DND-41 (cell line): Measurements from ENCODE around the gene PLA2R1.
A peak's percentile ranks its signal among the peaks of the same experiment; 100 is the strongest.

Source experiments
- ATAC-seq: fragments of 200-7000 bp; cut with Tn5 transposase; 3 replicates; pipeline ENCODE4 v1.9.1; 2021; ENCODE audit warnings: low read depth; ENCODE audit not compliant: insufficient read depth
- DNase-seq: peaks from one replicate; pipeline ENCODE4 v3.0.0-alpha.2; 2020
- H2AFZ ChIP-seq: 2 replicates; pipeline ENCODE4 v1.6.0; 2012; ENCODE audit warnings: low read depth, low read length
- H3K27ac ChIP-seq: 2 replicates; pipeline ENCODE4 v1.5.1; 2012; ENCODE audit warnings: low read length, inconsistent platforms
- H3K27me3 ChIP-seq: fragments of 200-600 bp; sonication (generic); 2 replicates; pipeline ENCODE4 v1.6.0; 2012; ENCODE audit warnings: low read length, mild to moderate bottlenecking, inconsistent platforms; ENCODE audit not compliant: insufficient read depth, poor library complexity
- H3K36me3 ChIP-seq: 2 replicates; pipeline ENCODE4 v1.5.1; 2012; ENCODE audit warnings: low read length, inconsistent platforms; ENCODE audit not compliant: insufficient read depth
- H3K4me1 ChIP-seq: 2 replicates; pipeline ENCODE4 v1.5.1; 2012; ENCODE audit warnings: mild to moderate bottlenecking, low read length; ENCODE audit not compliant: insufficient read depth
- H3K4me2 ChIP-seq: 2 replicates; pipeline ENCODE4 v1.6.0; 2012; ENCODE audit warnings: mild to moderate bottlenecking, moderate library complexity, low read length, inconsistent platforms; ENCODE audit not compliant: insufficient read depth
- H3K4me3 ChIP-seq, 2 experiments: fragments of 200-600 bp in 1 of 2; shearing (Covaris generic) in 1 of 2; 2 replicates each; pipeline ENCODE4 v1.5.1; 2012 to 2016; ENCODE audit warnings: inconsistent platforms in 2 of 2, low read length in 2 of 2, mild to moderate bottlenecking in 2 of 2, low read depth in 1 of 2, moderate library complexity in 1 of 2
- H3K79me2 ChIP-seq: 2 replicates; pipeline ENCODE4 v1.6.0; 2012; ENCODE audit warnings: low read length, inconsistent platforms; ENCODE audit not compliant: insufficient read depth
- H3K9ac ChIP-seq: 2 replicates; pipeline ENCODE4 v1.6.0; 2012; ENCODE audit warnings: low read depth, mild to moderate bottlenecking, inconsistent platforms, low read length, moderate library complexity
- H3K9me3 ChIP-seq: 2 replicates; pipeline ENCODE4 v1.5.1; 2012; ENCODE audit warnings: low read length, moderate library complexity, mild to moderate bottlenecking, inconsistent platforms; ENCODE audit not compliant: insufficient read depth, severe bottlenecking
- H4K20me1 ChIP-seq: 2 replicates; pipeline ENCODE4 v1.6.0; 2012; ENCODE audit warnings: low read length; ENCODE audit not compliant: insufficient read depth
- CTCF ChIP-seq: IDR thresholded peaks from 2 replicates; pipeline ENCODE4 v1.5.1; 2012; ENCODE audit warnings: borderline replicate concordance, low read length, moderate library complexity, mild to moderate bottlenecking; ENCODE audit not compliant: poor library complexity, severe bottlenecking; ENCODE audit errors: extremely low read depth
- EZH2 ChIP-seq: IDR thresholded peaks from 3 replicates; pipeline ENCODE4 v1.6.1; 2012; ENCODE audit warnings: borderline replicate concordance, low read depth, mild to moderate bottlenecking, moderate library complexity, low read length, inconsistent platforms; ENCODE audit not compliant: severe bottlenecking

PLA2R1 gene

GRCh38 chr2:160055726-160056108, 6.7 kb downstream of the PLA2R1 start:
- H3K4me2 ChIP-seq: no peak overlapping the region
- H3K36me3 ChIP-seq: no peaks in the 10 kb centered on the region
- DNase-seq (no peak), ATAC-seq (no peak)
- no peak overlapping the region for H3K27ac ChIP-seq
- TF ChIP-seq EZH2: no peak
- TF ChIP-seq CTCF: no peak
- no peak overlapping the region for H2AFZ ChIP-seq
- no peak overlapping the region for H3K4me3 ChIP-seq
- no peaks in the 10 kb centered on the region for H3K4me1 ChIP-seq
- no peaks in the 10 kb centered on the region for H3K9me3 ChIP-seq
- no peaks in the 10 kb centered on the region for H4K20me1 ChIP-seq
- no peaks in the 10 kb centered on the region for H3K79me2 ChIP-seq
- H3K27me3 ChIP-seq: no peaks in the 10 kb centered on the region
- H3K9ac ChIP-seq: no peak overlapping the region

- Histone ChIP-seq H3K4me3 (no peak overlapping the region), H3K4me2 (no peak overlapping the region), H2AFZ (0 out of 2 replicates have a peak overlapping the region, but pooled peaks have one; percentile 3), H3K79me2 (no peaks in the 10 kb centered on the region), H3K4me1 (no peaks in the 10 kb centered on the region), H3K36me3 (no peaks in the 10 kb centered on the region), H3K27ac (no peak overlapping the region), H3K9ac (no peak overlapping the region), H3K9me3 (no peaks in the 10 kb centered on the region), H4K20me1 (no peaks in the 10 kb centered on the region), H3K27me3 (no peaks in the 10 kb centered on the region)
- TF ChIP-seq EZH2 (no peak), CTCF (no peak)
- DNase-seq (no peak), ATAC-seq (no peak)
These were observed 7.3 kb downstream of the PLA2R1 start for GRCh38 chr2:160054984-160055725.

GRCh38 chr2:160053946-160054345, 8.5 kb downstream of the PLA2R1 start:
- TF ChIP-seq EZH2: no peak
- TF ChIP-seq CTCF: no peak
- H3K27me3 ChIP-seq: no peaks in the 10 kb centered on the region
- no peak overlapping the region for H3K4me3 ChIP-seq
- H3K27ac ChIP-seq: no peak overlapping the region
- no peaks in the 10 kb centered on the region for H3K36me3 ChIP-seq
- H3K79me2 ChIP-seq: no peaks in the 10 kb centered on the region
- no peak overlapping the region for H3K4me2 ChIP-seq
- H4K20me1 ChIP-seq: no peaks in the 10 kb centered on the region
- ATAC-seq (no peak), DNase-seq (no peak)
- H2AFZ ChIP-seq: no peak overlapping the region
- H3K9ac ChIP-seq: no peak overlapping the region
- H3K4me1 ChIP-seq: no peaks in the 10 kb centered on the region
- no peaks in the 10 kb centered on the region for H3K9me3 ChIP-seq
